HCT116 (cell line): ENCODE results near the gene RADIL. TPM values are rescaled to one million over a fixed set of nuclear protein-coding genes. Genes with fewer than 3 reads are reported as not detected.

Experiments
- ATAC-seq: fragments of 200-7000 bp; cut with Tn5 transposase; 2 replicates; pipeline ENCODE4 v1.9.1; 2020; ENCODE audit warnings: mild to moderate bottlenecking, moderate library complexity
- BruUV-seq: library from RNA; stranded (reverse); fragments of 400-500 nt; replicated peaks from 2 replicates; lab custom pipeline; 2021; lab: Mats Ljungman, UMichigan
- CTCF ChIA-PET: fragments of 300-600 bp; sonication (Branson Sonifier 250); formaldehyde crosslinking; loops from one replicate; lab custom pipeline; 2021; ENCODE audit warnings: antibody characterized with exemption; lab: Charles Lee
- POLR2A ChIA-PET: fragments of 300-600, 350-600 bp; sonication (Branson Sonifier 250); formaldehyde crosslinking; loops from one replicate; lab custom pipeline; 2021; ENCODE audit warnings: antibody characterized with exemption; lab: Charles Lee
- RAD21 ChIA-PET, 2 experiments: fragments of 300-600 bp; sonication (Branson Sonifier 250); formaldehyde crosslinking; loops; one replicate each; lab custom pipeline; 2023; ENCODE audit warnings: low total read pairs in 2 of 2; ENCODE audit not compliant: uncharacterized antibody in 2 of 2, unreplicated experiment in 2 of 2, low non-redundant PET in 1 of 2; lab: Charles Lee
- DNase-seq: peaks from one replicate; pipeline ENCODE4 v3.0.0-alpha.2; 2010; ENCODE audit warnings: low read depth, low spot score
- H2AFZ ChIP-seq: fragments of 200-600 bp; shearing (Covaris generic), sonication (generic); 2 replicates; pipeline ENCODE4 v1.6.1; 2017; ENCODE audit warnings: low read depth, mixed run types, mixed read lengths, antibody characterized with exemption, low read length; ENCODE audit not compliant: poor library complexity, severe bottlenecking
- H3K27ac ChIP-seq: 2 replicates; pipeline ENCODE4 v1.5.1; 2012; ENCODE audit warnings: low read depth, low read length
- H3K27me3 ChIP-seq: fragments of 200-600 bp; sonication (generic); 2 replicates; pipeline ENCODE4 v1.6.1; 2016; ENCODE audit warnings: mixed run types, low read length, mixed read lengths; ENCODE audit not compliant: insufficient read depth
- H3K36me3 ChIP-seq, 2 experiments: fragments of 200-500 bp in 1 of 2; fragments of 200-600 bp in 1 of 2; sonication (Bioruptor generic) in 1 of 2; sonication (generic) in 1 of 2; 2 replicates each; pipeline versions ENCODE4 v1.5.1 to v1.6.1; 2014 to 2016; ENCODE audit warnings: low read length in 2 of 2, inconsistent platforms in 1 of 2, mixed read lengths in 1 of 2, mixed run types in 1 of 2; ENCODE audit not compliant: insufficient read depth in 2 of 2, control insufficient read depth in 1 of 2
- H3K4me1 ChIP-seq, 2 experiments: fragments of 200-600 bp in 1 of 2; sonication (generic) in 1 of 2; 2 replicates each; pipeline versions ENCODE4 v1.5.1 to v1.6.1; 2012 to 2017; ENCODE audit warnings: low read length in 2 of 2, inconsistent platforms in 1 of 2, mild to moderate bottlenecking in 1 of 2, mixed read lengths in 1 of 2, mixed run types in 1 of 2, moderate library complexity in 1 of 2; ENCODE audit not compliant: insufficient read depth in 2 of 2, control insufficient read depth in 1 of 2
- H3K4me2 ChIP-seq: fragments of 200-600 bp; sonication (generic); 2 replicates; pipeline ENCODE4 v1.6.1; 2017; ENCODE audit warnings: mixed run types, low read length, mixed read lengths
- H3K4me3 ChIP-seq, 2 experiments: fragments of 200-600 bp in 1 of 2; sonication (generic) in 1 of 2; replicated peaks in 1 of 2; 2 replicates each; pipeline ENCODE4 v1.5.1; 2011 to 2016; ENCODE audit warnings: low read length in 2 of 2, control low read depth in 1 of 2, low read depth in 1 of 2, mild to moderate bottlenecking in 1 of 2, mixed read lengths in 1 of 2, mixed run types in 1 of 2
- H3K79me2 ChIP-seq: fragments of 200-600 bp; sonication (generic); 2 replicates; pipeline ENCODE4 v1.6.1; 2017; ENCODE audit warnings: mild to moderate bottlenecking, mixed run types, low read length, moderate library complexity, mixed read lengths; ENCODE audit not compliant: insufficient read depth
- H3K9ac ChIP-seq: fragments of 200-600 bp; sonication (generic); 2 replicates; pipeline ENCODE4 v1.6.1; 2016; ENCODE audit warnings: low read length, mixed read lengths
- H3K9me2 ChIP-seq: fragments of 200-600 bp; sonication (generic), shearing (Covaris generic); 2 replicates; pipeline ENCODE4 v1.6.1; 2017; ENCODE audit warnings: mixed run types, mild to moderate bottlenecking, moderate library complexity; ENCODE audit not compliant: insufficient read depth
- H3K9me3 ChIP-seq, 2 experiments: fragments of 200-500 bp in 1 of 2; fragments of 200-600 bp in 1 of 2; sonication (Bioruptor generic) in 1 of 2; sonication (generic) in 1 of 2; 2 replicates each; pipeline ENCODE4 v1.6.1; 2014 to 2017; ENCODE audit warnings: low read length in 2 of 2, mixed read lengths in 2 of 2, inconsistent platforms in 1 of 2, low read depth in 1 of 2, mild to moderate bottlenecking in 1 of 2, mixed run types in 1 of 2, moderate library complexity in 1 of 2; ENCODE audit not compliant: control insufficient read depth in 1 of 2, insufficient read depth in 1 of 2
- H4K20me1 ChIP-seq: fragments of 200-600 bp; sonication (generic), shearing (Covaris generic); 2 replicates; pipeline ENCODE4 v1.6.1; 2017; ENCODE audit warnings: mixed run types, mild to moderate bottlenecking, moderate library complexity; ENCODE audit not compliant: insufficient read depth
- CBX3 ChIP-seq: IDR thresholded peaks from 2 replicates; pipeline ENCODE4 v1.6.1; 2012; ENCODE audit warnings: low read depth
- CEBPB ChIP-seq: IDR thresholded peaks from 2 replicates; pipeline ENCODE4 v1.6.1; 2012; ENCODE audit warnings: low read depth
- EGR1 ChIP-seq: IDR thresholded peaks from 2 replicates; pipeline ENCODE4 v1.6.1; 2012; ENCODE audit warnings: low read depth
- ELF1 ChIP-seq: IDR thresholded peaks from 2 replicates; pipeline ENCODE4 v1.6.1; 2012; ENCODE audit warnings: low read depth, borderline replicate concordance
- EZH2phosphoT487 ChIP-seq: fragments of 200-600 bp; IDR thresholded peaks from 2 replicates; pipeline ENCODE4 v1.6.1; 2018; ENCODE audit warnings: antibody characterized with exemption, borderline replicate concordance
- FOSL1 ChIP-seq: IDR thresholded peaks from 2 replicates; pipeline ENCODE4 v1.6.1; 2012; ENCODE audit warnings: low read depth
- JUND ChIP-seq: IDR thresholded peaks from 2 replicates; pipeline ENCODE4 v1.6.1; 2012
- POLR2A ChIP-seq: IDR thresholded peaks from 2 replicates; pipeline ENCODE4 v1.7.0; 2011; ENCODE audit warnings: borderline replicate concordance; ENCODE audit not compliant: insufficient read depth, insufficient read length; ENCODE audit errors: extremely low read depth
- REST ChIP-seq: IDR thresholded peaks from 2 replicates; pipeline ENCODE4 v1.6.1; 2012; ENCODE audit warnings: low read depth
- SIN3A ChIP-seq: IDR thresholded peaks from 2 replicates; pipeline ENCODE4 v1.6.1; 2012; ENCODE audit warnings: low read depth
- SP1 ChIP-seq: IDR thresholded peaks from 2 replicates; pipeline ENCODE4 v1.6.1; 2012; ENCODE audit warnings: low read depth
- TCF7L2 ChIP-seq: IDR thresholded peaks from 2 replicates; pipeline ENCODE4 v1.7.0; 2011; ENCODE audit warnings: borderline replicate concordance, inconsistent platforms; ENCODE audit not compliant: insufficient read depth, insufficient read length; ENCODE audit errors: extremely low read depth
- YY1 ChIP-seq: IDR thresholded peaks from 2 replicates; pipeline ENCODE4 v1.6.1; 2011; ENCODE audit warnings: low read length, low read depth, moderate library complexity, mild to moderate bottlenecking; ENCODE audit not compliant: insufficient replicate concordance; ENCODE audit errors: extremely low read depth
- intact Hi-C: fragments of 100-400 bp; cut with micrococcal nuclease; formaldehyde crosslinking; loops from 2 replicates; pipeline ENCODE4 v1.10.0; 2022
- total RNA-seq: library from RNA; stranded (reverse); gene quantifications from one replicate; pipeline ENCODE4 v1.2.1, GENCODE V29; 2021; ENCODE audit not compliant: unreplicated experiment
- TF ChIP-seq, protein P1 (sequence below): IDR thresholded peaks from 2 replicates; pipeline ENCODE4 v1.6.1; 2012

The RADIL gene
- total RNA-seq, 1 experiment from 2014 or later: 5.3 TPM

- Histone ChIP-seq H3K9me2 (no peaks in the 10 kb centered on the region), H3K36me3 (no peaks in the 10 kb centered on the region), H3K9ac (no peak overlapping the region), H3K4me2 (no peak overlapping the region), H2AFZ (no peak overlapping the region), H3K4me1 (no peaks in the 10 kb centered on the region), H3K27ac (no peak overlapping the region), H4K20me1 (no peaks in the 10 kb centered on the region), H3K79me2 (no peaks in the 10 kb centered on the region), H3K4me3 (no peak overlapping the region), H3K27me3 (no peaks in the 10 kb centered on the region), H3K9me3 (no peaks in the 10 kb centered on the region)
- BruUV-seq: no TSS peak
- intact Hi-C loops: no loop called here
- ChIA-PET RAD21 (no interaction called here), CTCF (no interaction called here), POLR2A (no interaction called here)
- DNase-seq (no peak), ATAC-seq (no peak)
- TF ChIP-seq FOSL1: no peak
- no peak for TF ChIP-seq REST
- TF ChIP-seq POLR2A: no peak
Measured at GRCh38 chr7:4806983-4807597, 76.4 kb downstream of the RADIL start.

DNA sequence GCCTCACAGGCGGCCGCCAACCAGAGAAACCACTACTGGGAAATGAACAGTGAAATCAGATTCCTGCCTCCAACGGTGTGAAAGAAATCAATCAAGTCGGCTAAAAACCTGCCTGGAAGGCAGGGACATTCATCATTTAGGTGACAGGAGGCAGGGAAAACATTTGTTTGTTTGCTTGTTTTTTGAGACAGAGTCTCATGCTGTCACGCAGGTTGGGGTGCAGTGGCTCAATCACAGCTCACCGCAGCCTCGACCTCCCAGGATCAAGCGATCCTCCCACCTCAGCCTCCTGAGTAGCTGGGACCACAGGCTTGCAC lies 77.6 kb downstream of the RADIL start:
- intact Hi-C loops: no loop called here
- no peak for DNase-seq
- CTCF ChIA-PET: no interaction called here

More for the DNA sequence above, 77.6 kb downstream of the RADIL start:
- no peaks in the 10 kb centered on the region for H3K36me3 ChIP-seq
- no peak for ATAC-seq
- H3K4me2 ChIP-seq: no peak overlapping the region
- no peaks in the 10 kb centered on the region for H3K79me2 ChIP-seq
- no peak overlapping the region for H3K9ac ChIP-seq
- no peak overlapping the region for H3K4me3 ChIP-seq
- ChIA-PET RAD21 (no interaction called here), POLR2A (no interaction called here)
- H3K27me3 ChIP-seq: no peaks in the 10 kb centered on the region
- BruUV-seq: no TSS peak
- TF ChIP-seq EZH2phosphoT487 (no peak), REST (no peak), EGR1 (no peak), SIN3A (no peak), FOSL1 (no peak), YY1 (no peak), CEBPB (no peak), ELF1 (no peak), CBX3 (no peak), JUND (no peak), SP1 (no peak), POLR2A (no peak), TCF7L2 (no peak)
- TF ChIP-seq, protein P1, sequence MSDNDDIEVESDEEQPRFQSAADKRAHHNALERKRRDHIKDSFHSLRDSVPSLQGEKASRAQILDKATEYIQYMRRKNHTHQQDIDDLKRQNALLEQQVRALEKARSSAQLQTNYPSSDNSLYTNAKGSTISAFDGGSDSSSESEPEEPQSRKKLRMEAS: no peak
- H3K4me1 ChIP-seq: no peaks in the 10 kb centered on the region
- H4K20me1 ChIP-seq: no peaks in the 10 kb centered on the region
- H3K9me2 ChIP-seq: no peaks in the 10 kb centered on the region
- no peak overlapping the region for H3K27ac ChIP-seq
- H2AFZ ChIP-seq: no peak overlapping the region
- no peaks in the 10 kb centered on the region for H3K9me3 ChIP-seq
